SK-N-SH (cell line): ENCODE measurements around the gene FRMD5. TPM values are rescaled to one million over a fixed set of nuclear protein-coding genes. Genes with fewer than 3 reads are reported as not detected.

Experiments
- CTCF ChIA-PET: fragments of 300-600, 350-600 bp; formaldehyde crosslinking; extraction: SDS; loops from one replicate; lab custom pipeline; 2021; lab: Yijun Ruan, JAX
- POLR2A ChIA-PET: fragments of 350-600 bp; sonication (Branson Sonifier 250); formaldehyde crosslinking; extraction: SDS; loops from one replicate; lab custom pipeline; 2020; ENCODE audit warnings: antibody characterized with exemption, inconsistent platforms; lab: Yijun Ruan, JAX
- DNase-seq: peaks from one replicate; pipeline ENCODE4 v3.0.0; 2012
- H2AFZ ChIP-seq: fragments of 200-600 bp; sonication (generic); 2 replicates; pipeline ENCODE4 v1.8.1; 2016; ENCODE audit warnings: antibody characterized with exemption, mild to moderate bottlenecking, low read depth
- H3F3A ChIP-seq: fragments of 200-600 bp; sonication (generic); replicated peaks from 2 replicates; pipeline ENCODE3; 2016; ENCODE audit warnings: antibody characterized with exemption, mild to moderate bottlenecking; ENCODE audit not compliant: insufficient read depth
- H3K27ac ChIP-seq, 2 experiments: fragments of 200-500 bp in 1 of 2; fragments of 200-600 bp in 1 of 2; sonication (Bioruptor generic) in 1 of 2; sonication (generic), shearing (Covaris generic) in 1 of 2; 2 replicates each; pipeline versions ENCODE4 v1.5.1 to v1.6.1; 2014 to 2016; ENCODE audit warnings: low read depth in 2 of 2, inconsistent platforms in 1 of 2, low read length in 1 of 2, mild to moderate bottlenecking in 1 of 2, mixed read lengths in 1 of 2
- H3K27me3 ChIP-seq: fragments of 200-600 bp; sonication (generic), shearing (Covaris generic); 2 replicates; pipeline ENCODE4 v1.6.1; 2016; ENCODE audit warnings: mixed run types; ENCODE audit not compliant: insufficient read depth
- H3K36me3 ChIP-seq, 2 experiments: fragments of 200-500 bp in 1 of 2; fragments of 200-600 bp in 1 of 2; sonication (Bioruptor generic) in 1 of 2; sonication (generic) in 1 of 2; replicated peaks in 1 of 2; 2 replicates each; pipeline versions ENCODE3 to v1.5.1; 2014 to 2016; ENCODE audit warnings: low read length in 1 of 2, mild to moderate bottlenecking in 1 of 2; ENCODE audit not compliant: insufficient read depth in 2 of 2, control insufficient read depth in 1 of 2
- H3K4me1 ChIP-seq, 2 experiments: fragments of 200-500 bp in 1 of 2; fragments of 200-600 bp in 1 of 2; sonication (Bioruptor generic) in 1 of 2; sonication (generic), shearing (Covaris generic) in 1 of 2; 2 replicates each; pipeline versions ENCODE4 v1.5.1 to v1.6.1; 2014 to 2016; ENCODE audit warnings: low read depth in 1 of 2, low read length in 1 of 2, mixed run types in 1 of 2; ENCODE audit not compliant: insufficient read depth in 2 of 2, control insufficient read depth in 1 of 2
- H3K4me2 ChIP-seq: fragments of 200-600 bp; sonication (generic), shearing (Covaris generic); 2 replicates; pipeline ENCODE4 v1.6.1; 2017; ENCODE audit warnings: mixed run types
- H3K4me3 ChIP-seq, 2 experiments: fragments of 200-500 bp in 1 of 2; fragments of 200-600 bp in 1 of 2; sonication (Bioruptor generic) in 1 of 2; sonication (generic), shearing (Covaris generic) in 1 of 2; 2 replicates each; pipeline versions ENCODE4 v1.5.1 to v1.8.1; 2014 to 2016; ENCODE audit warnings: low read depth in 2 of 2, inconsistent platforms in 1 of 2, low read length in 1 of 2, mild to moderate bottlenecking in 1 of 2, mixed read lengths in 1 of 2, moderate library complexity in 1 of 2
- H3K79me2 ChIP-seq: fragments of 200-600 bp; sonication (generic); 2 replicates; pipeline ENCODE4 v1.8.1; 2017; ENCODE audit warnings: mild to moderate bottlenecking; ENCODE audit not compliant: insufficient read depth
- H3K9ac ChIP-seq: fragments of 200-600 bp; sonication (generic); 2 replicates; pipeline ENCODE4 v1.6.1; 2017; ENCODE audit warnings: mixed run types
- H3K9me2 ChIP-seq: fragments of 200-600 bp; sonication (generic); 2 replicates; pipeline ENCODE4 v1.6.1; 2017; ENCODE audit warnings: mixed run types
- H3K9me3 ChIP-seq: fragments of 200-600 bp; sonication (generic); 2 replicates; pipeline ENCODE4 v1.6.1; 2017; ENCODE audit warnings: mixed run types, mild to moderate bottlenecking, moderate library complexity
- H4K20me1 ChIP-seq: fragments of 200-600 bp; sonication (generic); 2 replicates; pipeline ENCODE4 v1.6.1; 2017; ENCODE audit warnings: mild to moderate bottlenecking, mixed run types; ENCODE audit not compliant: insufficient read depth
- EZH2phosphoT487 ChIP-seq: fragments of 200-600 bp; sonication (generic); IDR thresholded peaks from 2 replicates; pipeline ENCODE4 v1.6.1; 2017; ENCODE audit warnings: low read depth, mixed run types, mild to moderate bottlenecking, antibody characterized with exemption, moderate library complexity, borderline replicate concordance
- FOXJ3 ChIP-seq: sonication (generic); formaldehyde crosslinking; IDR thresholded peaks from 2 replicates; pipeline ENCODE4 v1.5.1; 2020; ENCODE audit warnings: mild to moderate bottlenecking, missing genetic modification reagents
- GATA2 ChIP-seq: sonication (generic); formaldehyde crosslinking; IDR thresholded peaks from 2 replicates; pipeline ENCODE4 v1.5.0; 2020; ENCODE audit warnings: mild to moderate bottlenecking, missing genetic modification reagents
- NRF1 ChIP-seq: IDR thresholded peaks from 2 replicates; pipeline ENCODE4 v1.6.1; 2012; ENCODE audit warnings: low read depth, mild to moderate bottlenecking, low read length
- RCOR1 ChIP-seq: fragments of 150-350 bp; IDR thresholded peaks from 2 replicates; pipeline ENCODE4 v1.6.1; 2017; ENCODE audit warnings: antibody characterized with exemption, low read length
- YY1 ChIP-seq: IDR thresholded peaks from 2 replicates; pipeline ENCODE4 v1.4.0; 2012; ENCODE audit warnings: low read depth, mild to moderate bottlenecking
- WGBS: methylation state at CpG from one replicate; pipeline ENCODE4 v1.1.6; 2017; ENCODE audit warnings: low lambda C conversion rate; 5-methylcytosine and 5-hydroxymethylcytosine counted together
- polyA plus RNA-seq, 3 experiments: library from polyadenylated mRNA; depleted of rRNA; stranded (reverse); fragments of >200 nt; gene quantifications; 2 replicates each; pipeline ENCODE4 v1.2.3, GENCODE V29; 2012
- TF ChIP-seq, protein P1 (sequence below): fragments of 150-350 bp; IDR thresholded peaks from 2 replicates; pipeline ENCODE4 v1.6.1; 2017; ENCODE audit warnings: antibody characterized with exemption, low read length, low read depth, borderline replicate concordance
- TF ChIP-seq, protein P2 (sequence below): IDR thresholded peaks from 2 replicates; pipeline ENCODE4 v1.4.0; 2012; ENCODE audit warnings: low read depth, borderline replicate concordance
- TF ChIP-seq, protein P3 (sequence below): IDR thresholded peaks from 2 replicates; pipeline ENCODE4 v1.6.1; 2012; ENCODE audit warnings: mild to moderate bottlenecking, low read depth, low read length, moderate library complexity
- TF ChIP-seq, protein P4 (sequence below): IDR thresholded peaks from 2 replicates; pipeline ENCODE4; 2012
- TF ChIP-seq, protein P5 (sequence below): fragments of 150-350 bp; IDR thresholded peaks from 2 replicates; pipeline ENCODE4 v1.6.1; 2016; ENCODE audit warnings: mild to moderate bottlenecking, low read depth, low read length

FRMD5 gene
- polyA plus RNA-seq, 1 of the 3 experiments (the other 2 are of a cell fraction) = 24.8 TPM

DNA sequence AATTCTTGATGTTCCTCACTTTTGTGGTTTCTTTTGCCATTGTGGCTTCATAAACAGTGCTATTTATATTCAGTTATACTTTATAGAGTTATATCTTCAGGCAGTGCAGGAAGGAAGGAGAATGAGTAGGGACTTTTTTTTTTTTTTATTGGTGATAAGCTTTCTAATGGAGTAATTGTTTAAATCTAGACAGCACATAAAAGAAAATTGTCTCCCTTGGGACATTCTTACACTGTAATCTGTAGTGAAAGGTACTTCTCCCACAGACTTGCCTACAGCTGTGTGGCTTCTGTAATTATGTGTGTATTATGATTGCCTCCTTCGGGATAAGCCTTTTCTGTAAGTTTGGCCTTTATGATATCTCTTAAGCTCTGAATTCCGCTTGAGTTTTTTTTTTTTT lies 326.7 kb downstream of the FRMD5 start:
- H3K4me1 ChIP-seq = no peaks in the 10 kb centered on the region; a peak in 1 of 4 replicates
- H3F3A ChIP-seq = peaks cover 26% of the 10 kb centered on the region
- no peak overlapping the region for H2AFZ ChIP-seq
- H3K9ac ChIP-seq = no peak overlapping the region
- CTCF ChIA-PET = interaction anchor here (0.7 to 1.8 kb wide), 4 partner anchors 10 to 351 kb away, joined by 3 to 9 read pairs (median 4); no protein-coding TSS in a partner anchor
- H4K20me1 ChIP-seq = no peaks in the 10 kb centered on the region
- no peaks in the 10 kb centered on the region for H3K9me3 ChIP-seq
- H3K79me2 ChIP-seq = no peaks in the 10 kb centered on the region
- H3K27me3 ChIP-seq = no peaks in the 10 kb centered on the region
- peaks cover 52 to 71% of the 10 kb centered on the region in 2 experiments for H3K36me3 ChIP-seq
- POLR2A ChIA-PET = no interaction called here
- H3K4me3 ChIP-seq = no peak overlapping the region
- no peak overlapping the region for H3K4me2 ChIP-seq
- no peak overlapping the region for H3K27ac ChIP-seq
- DNase-seq = no peak
- WGBS = 97% methylated on average over 2 of the region's 2 CpGs
- no peaks in the 10 kb centered on the region for H3K9me2 ChIP-seq
- TF ChIP-seq EZH2phosphoT487 (no peak), RCOR1 (no peak), GATA2 (CRISPR knock-in tag) (no peak), YY1 (no peak)
- TF ChIP-seq, protein P1, sequence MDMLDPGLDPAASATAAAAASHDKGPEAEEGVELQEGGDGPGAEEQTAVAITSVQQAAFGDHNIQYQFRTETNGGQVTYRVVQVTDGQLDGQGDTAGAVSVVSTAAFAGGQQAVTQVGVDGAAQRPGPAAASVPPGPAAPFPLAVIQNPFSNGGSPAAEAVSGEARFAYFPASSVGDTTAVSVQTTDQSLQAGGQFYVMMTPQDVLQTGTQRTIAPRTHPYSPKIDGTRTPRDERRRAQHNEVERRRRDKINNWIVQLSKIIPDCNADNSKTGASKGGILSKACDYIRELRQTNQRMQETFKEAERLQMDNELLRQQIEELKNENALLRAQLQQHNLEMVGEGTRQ = no peak
- TF ChIP-seq, protein P2, sequence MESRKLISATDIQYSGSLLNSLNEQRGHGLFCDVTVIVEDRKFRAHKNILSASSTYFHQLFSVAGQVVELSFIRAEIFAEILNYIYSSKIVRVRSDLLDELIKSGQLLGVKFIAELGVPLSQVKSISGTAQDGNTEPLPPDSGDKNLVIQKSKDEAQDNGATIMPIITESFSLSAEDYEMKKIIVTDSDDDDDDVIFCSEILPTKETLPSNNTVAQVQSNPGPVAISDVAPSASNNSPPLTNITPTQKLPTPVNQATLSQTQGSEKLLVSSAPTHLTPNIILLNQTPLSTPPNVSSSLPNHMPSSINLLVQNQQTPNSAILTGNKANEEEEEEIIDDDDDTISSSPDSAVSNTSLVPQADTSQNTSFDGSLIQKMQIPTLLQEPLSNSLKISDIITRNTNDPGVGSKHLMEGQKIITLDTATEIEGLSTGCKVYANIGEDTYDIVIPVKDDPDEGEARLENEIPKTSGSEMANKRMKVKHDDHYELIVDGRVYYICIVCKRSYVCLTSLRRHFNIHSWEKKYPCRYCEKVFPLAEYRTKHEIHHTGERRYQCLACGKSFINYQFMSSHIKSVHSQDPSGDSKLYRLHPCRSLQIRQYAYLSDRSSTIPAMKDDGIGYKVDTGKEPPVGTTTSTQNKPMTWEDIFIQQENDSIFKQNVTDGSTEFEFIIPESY = no peak
- TF ChIP-seq, protein P3, sequence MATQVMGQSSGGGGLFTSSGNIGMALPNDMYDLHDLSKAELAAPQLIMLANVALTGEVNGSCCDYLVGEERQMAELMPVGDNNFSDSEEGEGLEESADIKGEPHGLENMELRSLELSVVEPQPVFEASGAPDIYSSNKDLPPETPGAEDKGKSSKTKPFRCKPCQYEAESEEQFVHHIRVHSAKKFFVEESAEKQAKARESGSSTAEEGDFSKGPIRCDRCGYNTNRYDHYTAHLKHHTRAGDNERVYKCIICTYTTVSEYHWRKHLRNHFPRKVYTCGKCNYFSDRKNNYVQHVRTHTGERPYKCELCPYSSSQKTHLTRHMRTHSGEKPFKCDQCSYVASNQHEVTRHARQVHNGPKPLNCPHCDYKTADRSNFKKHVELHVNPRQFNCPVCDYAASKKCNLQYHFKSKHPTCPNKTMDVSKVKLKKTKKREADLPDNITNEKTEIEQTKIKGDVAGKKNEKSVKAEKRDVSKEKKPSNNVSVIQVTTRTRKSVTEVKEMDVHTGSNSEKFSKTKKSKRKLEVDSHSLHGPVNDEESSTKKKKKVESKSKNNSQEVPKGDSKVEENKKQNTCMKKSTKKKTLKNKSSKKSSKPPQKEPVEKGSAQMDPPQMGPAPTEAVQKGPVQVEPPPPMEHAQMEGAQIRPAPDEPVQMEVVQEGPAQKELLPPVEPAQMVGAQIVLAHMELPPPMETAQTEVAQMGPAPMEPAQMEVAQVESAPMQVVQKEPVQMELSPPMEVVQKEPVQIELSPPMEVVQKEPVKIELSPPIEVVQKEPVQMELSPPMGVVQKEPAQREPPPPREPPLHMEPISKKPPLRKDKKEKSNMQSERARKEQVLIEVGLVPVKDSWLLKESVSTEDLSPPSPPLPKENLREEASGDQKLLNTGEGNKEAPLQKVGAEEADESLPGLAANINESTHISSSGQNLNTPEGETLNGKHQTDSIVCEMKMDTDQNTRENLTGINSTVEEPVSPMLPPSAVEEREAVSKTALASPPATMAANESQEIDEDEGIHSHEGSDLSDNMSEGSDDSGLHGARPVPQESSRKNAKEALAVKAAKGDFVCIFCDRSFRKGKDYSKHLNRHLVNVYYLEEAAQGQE = no peak
- TF ChIP-seq, protein P4, sequence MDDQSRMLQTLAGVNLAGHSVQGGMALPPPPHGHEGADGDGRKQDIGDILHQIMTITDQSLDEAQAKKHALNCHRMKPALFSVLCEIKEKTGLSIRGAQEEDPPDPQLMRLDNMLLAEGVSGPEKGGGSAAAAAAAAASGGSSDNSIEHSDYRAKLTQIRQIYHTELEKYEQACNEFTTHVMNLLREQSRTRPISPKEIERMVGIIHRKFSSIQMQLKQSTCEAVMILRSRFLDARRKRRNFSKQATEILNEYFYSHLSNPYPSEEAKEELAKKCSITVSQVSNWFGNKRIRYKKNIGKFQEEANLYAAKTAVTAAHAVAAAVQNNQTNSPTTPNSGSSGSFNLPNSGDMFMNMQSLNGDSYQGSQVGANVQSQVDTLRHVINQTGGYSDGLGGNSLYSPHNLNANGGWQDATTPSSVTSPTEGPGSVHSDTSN = no peak

DNA sequence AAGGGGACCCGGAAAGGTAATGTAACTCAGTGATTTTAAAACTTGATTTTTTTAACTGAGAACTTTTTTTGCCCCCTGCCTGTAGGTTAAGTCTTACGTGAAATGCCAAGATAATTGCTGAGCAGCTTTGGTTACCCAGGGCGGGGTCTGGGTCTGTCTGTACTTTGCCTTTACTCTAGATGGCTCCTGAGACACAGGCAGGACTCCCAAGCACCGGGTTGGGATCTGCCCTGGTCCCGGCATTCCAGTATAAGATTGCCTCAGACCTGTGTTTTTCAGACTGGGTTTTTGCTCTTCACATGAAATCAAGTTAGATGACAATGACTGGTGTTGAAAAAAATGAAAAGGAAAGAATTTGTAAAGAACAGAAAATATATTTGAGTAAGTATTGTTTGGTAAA lies 328.0 kb downstream of the FRMD5 start:
- H3K36me3 ChIP-seq = peaks cover 49 to 58% of the 10 kb centered on the region in 2 experiments
- CTCF ChIA-PET = interaction anchor here (1.6 kb wide), 1 partner anchor 36 kb away, joined by 6 read pairs; no protein-coding TSS in a partner anchor

More for the DNA sequence above, 328.0 kb downstream of the FRMD5 start:
- Histone ChIP-seq H3K4me1 (no peaks in the 10 kb centered on the region; a peak in 1 of 4 replicates), H3K9me3 (no peaks in the 10 kb centered on the region), H3K27ac (no peak overlapping the region), H2AFZ (no peak overlapping the region), H3K9ac (no peak overlapping the region), H3K4me2 (no peak overlapping the region), H4K20me1 (no peaks in the 10 kb centered on the region), H3K9me2 (no peaks in the 10 kb centered on the region), H3F3A (peaks cover 22% of the 10 kb centered on the region)
- WGBS = 95% methylated on average over 5 of the region's 5 CpGs
- no peak for DNase-seq
- POLR2A ChIA-PET = no interaction called here
- TF ChIP-seq NRF1 (no peak), FOXJ3 (CRISPR knock-in tag) (no peak)
- TF ChIP-seq, protein P2 = no peak
- TF ChIP-seq, protein P5, sequence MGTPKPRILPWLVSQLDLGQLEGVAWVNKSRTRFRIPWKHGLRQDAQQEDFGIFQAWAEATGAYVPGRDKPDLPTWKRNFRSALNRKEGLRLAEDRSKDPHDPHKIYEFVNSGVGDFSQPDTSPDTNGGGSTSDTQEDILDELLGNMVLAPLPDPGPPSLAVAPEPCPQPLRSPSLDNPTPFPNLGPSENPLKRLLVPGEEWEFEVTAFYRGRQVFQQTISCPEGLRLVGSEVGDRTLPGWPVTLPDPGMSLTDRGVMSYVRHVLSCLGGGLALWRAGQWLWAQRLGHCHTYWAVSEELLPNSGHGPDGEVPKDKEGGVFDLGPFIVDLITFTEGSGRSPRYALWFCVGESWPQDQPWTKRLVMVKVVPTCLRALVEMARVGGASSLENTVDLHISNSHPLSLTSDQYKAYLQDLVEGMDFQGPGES = no peak
- TF ChIP-seq, all 33 proteins: peak for 0
- Histone ChIP-seq H3K4me3 (no peak overlapping the region), H3K79me2 (no peaks in the 10 kb centered on the region), H3K27me3 (no peaks in the 10 kb centered on the region)
